SH-SY5Y (cell line): ENCODE measurements around the gene SOX12.

Source experiments
- GATA2 ChIP-seq: IDR thresholded peaks from 2 replicates; pipeline ENCODE4 v1.6.1; 2011; ENCODE audit warnings: mild to moderate bottlenecking, low read depth, low read length
- GATA3 ChIP-seq: IDR thresholded peaks from 2 replicates; pipeline ENCODE4 v1.6.1; 2011; ENCODE audit warnings: low read depth, mild to moderate bottlenecking, low read length, moderate library complexity

DNA sequence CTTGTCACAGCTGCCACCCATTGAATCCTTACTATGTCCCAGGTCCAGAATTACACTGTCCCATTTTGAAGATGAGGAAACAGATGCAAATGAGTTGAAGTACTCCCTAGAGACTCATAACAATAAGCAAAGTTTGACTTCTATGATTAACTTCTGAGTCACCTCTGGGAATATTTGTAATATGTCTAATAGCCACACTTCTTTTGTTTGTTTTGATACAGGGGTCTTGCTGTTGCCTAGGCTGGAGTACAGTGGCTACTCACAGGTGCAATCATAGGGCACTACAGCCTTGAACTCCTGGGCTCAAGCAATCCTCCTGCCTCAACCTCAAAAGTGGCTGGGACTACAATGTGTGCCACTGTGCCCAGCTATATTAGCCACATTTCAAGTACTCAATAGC lies 11.4 kb upstream of the SOX12 start:
- no peak for TF ChIP-seq GATA2
- TF ChIP-seq GATA3: no peak
